ENCODE measurements around the gene KRIT1.
"Not testable (repeated sequence)": the region's sequence is repeated elsewhere in the genome, so short reads cannot be mapped to it uniquely, and the experiment has no call there.

Gene KRIT1

GRCh38 chr7:92250603-92251002 is 4.9 kb upstream of the KRIT1 start:
- no peak for DNase-seq (ENCODE audit: low read depth in 1 of 2, low spot score in 1 of 2)

GRCh38 chr7:92246360-92247101 is 817 bp upstream of the KRIT1 start:
- DNase-seq (ENCODE audit: low read depth in 1 of 2, low spot score in 1 of 2) = peak in 1 of 2 donors; percentile 1

GRCh38 chr7:92244808-92245486 is 767 bp downstream of the KRIT1 start:
- no peak for DNase-seq (ENCODE audit: low read depth in 1 of 2, low spot score in 1 of 2)

- no peak for DNase-seq (ENCODE audit: low read depth in 1 of 2, low spot score in 1 of 2)
Measured at GRCh38 chr7:92242972-92243371, 2.7 kb downstream of the KRIT1 start.

DNA sequence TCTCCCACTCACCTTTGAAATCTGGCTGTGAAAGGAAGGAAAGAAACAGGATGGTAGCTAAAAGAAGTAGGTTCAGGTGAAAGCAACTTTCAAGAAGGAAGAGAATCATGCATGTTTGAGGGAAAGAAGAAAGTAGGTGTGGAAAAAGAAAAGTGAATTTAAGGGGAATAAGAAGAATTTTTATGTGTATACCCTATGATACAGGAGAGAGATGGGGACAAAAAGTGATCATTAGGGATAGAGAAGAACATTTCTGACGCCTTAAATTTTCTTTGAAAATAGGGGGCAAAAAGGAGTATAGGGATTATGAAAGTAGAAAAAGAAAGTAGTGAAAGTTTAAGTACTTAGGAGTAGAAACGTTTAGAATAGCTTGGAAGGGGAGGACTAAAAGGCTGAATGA is 15.2 kb downstream of the KRIT1 start:
- DNase-seq (ENCODE audit: low read depth in 1 of 2, low spot score in 1 of 2) = no peak

- no peak for DNase-seq (ENCODE audit: low read depth in 1 of 2, low spot score in 1 of 2)
Measured at GRCh38 chr7:92228742-92229141, 17.0 kb downstream of the KRIT1 start.

DNA sequence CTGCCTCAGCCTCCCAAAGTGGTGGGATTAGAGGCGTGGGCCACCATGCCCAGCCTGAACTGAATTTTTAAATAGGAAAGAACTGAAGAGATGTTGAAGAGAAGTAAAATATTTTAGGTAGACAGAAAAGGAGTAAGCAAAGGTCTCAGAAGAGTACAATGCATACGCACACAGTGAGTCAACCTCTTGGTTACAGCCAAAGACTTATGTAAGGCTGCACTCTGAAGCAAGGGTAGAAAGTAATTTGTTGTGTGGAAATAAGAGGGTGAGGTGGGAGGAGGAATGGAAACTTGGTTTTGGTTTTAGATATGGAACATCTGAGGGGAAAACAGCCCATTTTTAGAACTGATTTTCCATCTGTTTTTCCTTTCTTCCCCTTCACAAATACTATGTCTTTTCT is 17.6 kb downstream of the KRIT1 start:
- DNase-seq (ENCODE audit: low read depth in 1 of 2, low spot score in 1 of 2) = no peak

DNA sequence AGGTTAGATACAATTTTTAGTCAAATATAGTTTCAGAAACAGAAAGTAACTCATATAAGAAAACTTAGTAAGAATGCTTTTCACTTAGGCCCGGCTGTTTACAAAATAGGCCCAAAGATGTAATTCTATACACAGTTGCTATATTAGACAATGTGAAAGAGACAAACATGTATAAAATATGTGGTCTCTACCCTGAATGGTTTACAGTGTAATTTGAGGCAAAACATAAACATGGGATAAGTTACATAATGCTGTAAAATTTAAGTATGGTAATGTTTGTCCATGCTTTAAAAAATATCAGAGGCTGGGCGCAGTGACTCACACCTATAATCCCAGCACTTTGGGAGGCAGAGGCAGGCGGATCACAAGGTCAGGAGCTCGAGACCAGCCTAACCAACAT is 18.7 kb downstream of the KRIT1 start:
- DNase-seq (ENCODE audit: low read depth in 1 of 2, low spot score in 1 of 2) = no peak

- no peak for DNase-seq (ENCODE audit: low read depth in 1 of 2, low spot score in 1 of 2)
Measured at GRCh38 chr7:92221766-92222165, 23.9 kb downstream of the KRIT1 start.

- DNase-seq (ENCODE audit: low read depth in 1 of 2, low spot score in 1 of 2) = no peak
Measured at GRCh38 chr7:92206672-92207071, 39.0 kb downstream of the KRIT1 start.

GRCh38 chr7:92205987-92206386 is 39.7 kb downstream of the KRIT1 start:
- DNase-seq (ENCODE audit: low read depth in 1 of 2, low spot score in 1 of 2) = no peak

DNA sequence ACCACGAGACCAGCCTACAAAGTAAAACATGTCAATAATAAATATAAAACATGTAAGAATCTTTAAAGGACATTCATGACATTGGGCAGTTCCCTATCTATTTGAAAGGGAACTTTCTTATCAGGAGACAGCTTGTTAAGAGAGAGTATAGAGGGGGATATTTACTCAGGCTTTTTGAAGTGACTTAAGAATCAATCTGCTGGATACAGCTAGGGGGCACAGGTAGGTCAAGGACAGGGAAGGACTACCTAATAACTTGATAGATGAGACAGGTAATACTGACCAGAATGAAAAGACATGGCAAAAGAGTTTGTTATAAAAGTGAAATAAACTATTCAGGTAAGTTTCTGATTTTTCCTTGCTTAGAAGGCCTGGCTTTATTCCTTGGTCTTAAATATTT is 44.9 kb downstream of the KRIT1 start:
- no peak for DNase-seq (ENCODE audit: low read depth in 1 of 2, low spot score in 1 of 2)

DNA sequence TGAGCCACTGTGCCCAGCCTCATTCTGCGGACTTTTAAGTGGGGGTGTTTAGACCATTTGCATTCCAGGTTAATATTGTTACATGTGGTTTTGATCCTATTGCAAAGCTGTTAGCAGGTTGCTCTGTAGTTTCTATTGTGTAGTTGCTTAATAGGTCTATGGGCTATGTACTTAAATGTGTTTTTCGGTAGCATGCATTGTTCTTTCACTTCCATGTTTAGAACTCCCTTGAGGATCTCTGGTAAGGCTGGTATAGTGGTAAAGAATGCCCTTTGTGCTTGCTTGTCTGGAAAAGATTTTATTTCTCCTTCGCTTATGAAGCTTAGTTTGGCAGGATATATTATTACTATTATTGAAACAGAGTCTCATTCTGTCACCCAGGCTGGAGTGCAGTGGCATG is 53.4 kb downstream of the KRIT1 start:
- DNase-seq (ENCODE audit: low read depth in 1 of 2, low spot score in 1 of 2) = no peak

DNA sequence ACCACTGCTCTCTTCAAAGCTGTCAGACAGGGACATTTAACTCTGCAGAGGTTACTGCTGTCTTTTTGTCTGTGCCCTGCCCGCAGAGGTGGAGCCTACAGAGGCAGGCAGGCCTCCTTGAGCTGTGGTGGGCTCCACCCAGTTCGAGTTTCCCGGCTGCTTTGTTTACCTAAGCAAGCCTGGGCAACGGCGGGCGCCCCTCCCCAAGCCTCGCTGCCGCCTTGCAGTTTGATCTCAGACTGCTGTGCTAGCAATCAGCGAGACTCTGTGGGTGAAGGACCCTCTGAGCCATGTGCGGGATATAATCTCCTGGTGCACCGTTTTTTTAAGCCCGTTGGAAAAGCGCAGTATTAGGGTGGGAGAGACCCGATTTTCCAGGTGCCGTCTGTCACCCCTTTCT is 56.5 kb downstream of the KRIT1 start:
- not testable (repeated sequence) for DNase-seq (ENCODE audit: low read depth in 1 of 2, low spot score in 1 of 2)

DNA sequence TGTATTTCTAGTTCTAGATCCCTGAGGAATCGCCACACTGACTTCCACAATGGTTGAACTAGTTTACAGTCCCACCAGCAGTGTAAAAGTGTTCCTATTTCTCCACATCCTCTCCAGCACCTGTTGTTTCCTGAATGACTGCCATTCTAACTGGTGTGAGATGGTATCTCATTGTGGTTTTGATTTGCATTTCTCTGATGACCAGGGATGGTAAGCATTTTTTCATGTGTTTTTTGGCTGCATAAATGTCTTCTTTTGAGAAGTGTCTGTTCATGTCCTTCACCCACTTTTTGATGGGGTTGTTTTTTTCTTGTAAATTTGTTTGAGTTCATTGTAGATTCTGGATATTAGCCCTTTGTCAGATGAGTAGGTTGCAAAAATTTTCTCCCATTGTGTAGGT is 61.4 kb downstream of the KRIT1 start:
- DNase-seq (ENCODE audit: low read depth in 1 of 2, low spot score in 1 of 2) = not testable (repeated sequence)

DNA sequence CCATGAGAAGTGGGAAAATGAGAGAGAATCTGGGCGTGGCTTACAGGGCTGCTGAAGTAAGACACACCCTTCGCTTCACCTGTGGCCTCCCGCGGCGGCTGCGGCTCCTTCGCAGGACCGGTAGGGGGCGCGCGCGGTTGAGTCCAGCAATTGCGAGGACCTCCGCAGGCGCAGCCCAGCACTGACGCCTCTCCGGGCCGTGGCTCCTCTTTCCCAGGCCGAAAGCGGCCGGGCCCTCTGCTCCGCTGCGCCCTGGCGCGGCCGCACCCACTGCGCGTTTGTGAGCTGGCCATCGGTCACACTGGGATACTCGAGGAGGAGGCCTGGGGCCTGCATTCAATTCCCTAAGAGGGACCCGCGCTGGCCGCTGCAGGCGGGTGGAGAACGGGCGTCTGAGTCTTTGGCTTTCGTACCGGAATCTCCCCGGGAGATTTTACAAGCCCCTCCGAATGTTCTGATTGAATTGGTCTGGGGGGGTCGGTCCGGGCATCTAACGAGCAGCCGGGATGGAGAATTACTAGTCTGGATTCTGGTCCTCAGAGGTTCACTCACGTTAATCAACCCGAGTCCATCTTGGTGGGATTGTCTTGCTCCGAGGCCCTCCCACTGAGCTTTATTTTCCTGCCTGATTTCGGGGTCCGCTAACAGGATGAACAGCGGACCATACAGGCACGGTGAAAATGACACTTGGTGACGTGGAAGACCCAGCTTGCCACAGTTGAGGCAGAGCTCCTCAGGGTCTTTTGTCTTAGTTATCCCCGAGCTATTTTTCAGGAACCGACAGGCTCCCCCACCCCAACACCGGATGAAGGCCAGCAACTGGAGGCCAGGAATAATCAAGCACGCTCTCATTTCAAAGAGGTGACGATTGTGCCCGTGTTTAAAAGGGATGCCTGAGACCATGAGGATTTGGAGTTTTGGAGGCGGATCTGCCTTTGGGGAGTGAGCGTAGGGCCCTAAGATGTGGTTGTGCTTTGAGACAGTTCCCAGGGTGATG is 66.5 kb downstream of the KRIT1 start, which contains the start of gene LRRD1:
Gene LRRD1, minus strand, starts transcription at position 215 of the 997 bp plus-strand sequence. CDS start 13,940 bp downstream, outside the sequence.
- DNase-seq (ENCODE audit: low read depth in 1 of 2, low spot score in 1 of 2) = peak; percentile 80 to 88

DNA sequence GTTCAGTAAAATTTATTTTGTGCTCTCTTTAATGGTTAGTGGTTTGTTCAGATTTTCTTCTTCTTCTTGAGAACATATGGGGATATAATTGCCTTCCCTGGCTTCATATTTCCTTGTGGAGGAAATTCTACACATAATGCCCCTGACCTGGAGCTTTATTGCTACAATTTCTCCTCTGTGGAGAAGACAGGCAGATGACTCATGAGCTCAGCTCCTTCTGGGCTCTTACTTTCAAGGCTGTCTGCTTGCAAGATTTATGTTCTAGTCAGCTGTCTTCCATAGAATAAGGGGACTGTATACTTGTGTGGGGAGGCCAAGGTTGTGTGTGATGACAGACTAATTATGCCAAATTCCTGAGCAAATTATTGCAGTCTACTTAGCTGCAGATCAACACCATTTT is 68.4 kb downstream of the KRIT1 start:
- DNase-seq (ENCODE audit: low read depth in 1 of 2, low spot score in 1 of 2) = no peak

DNA sequence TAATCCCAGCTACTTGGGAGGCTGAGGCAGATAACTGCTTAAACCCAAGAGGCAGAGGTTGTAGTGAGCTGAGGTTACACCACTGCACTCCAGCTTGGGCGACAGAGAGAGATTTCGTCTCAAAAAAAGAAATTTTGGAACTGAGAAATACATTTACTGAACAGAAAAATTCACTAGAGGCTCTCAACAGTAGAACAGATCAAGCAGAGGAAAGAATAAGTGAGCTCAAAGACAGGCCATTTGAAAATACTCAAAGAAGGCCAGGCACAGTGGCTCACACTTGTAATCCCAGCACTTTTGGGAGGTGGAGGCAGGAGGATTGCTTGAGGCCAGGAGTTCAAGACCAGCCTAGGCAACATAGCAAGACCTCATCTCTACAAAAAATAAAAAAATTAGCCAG is 76.2 kb downstream of the KRIT1 start:
- not testable (repeated sequence) for DNase-seq (ENCODE audit: low read depth in 1 of 2, low spot score in 1 of 2)

GRCh38 chr7:92161271-92161670 is 84.4 kb downstream of the KRIT1 start:
- DNase-seq (ENCODE audit: low read depth in 1 of 2, low spot score in 1 of 2) = no peak

GRCh38 chr7:92158660-92159575 is 86.8 kb downstream of the KRIT1 start:
- no peak for DNase-seq (ENCODE audit: low read depth in 1 of 2, low spot score in 1 of 2)
